Rectal smooth muscle tissue (tissue), 1 donor: ENCODE results near the gene IGF2BP3.
"Not testable (repeated sequence)": the region's sequence is repeated elsewhere in the genome, so short reads cannot be mapped to it uniquely, and the experiment has no call there.

ENCODE experiments used
- H3K27ac ChIP-seq: one replicate; pipeline ENCODE4 v1.7.0; 2013; ENCODE audit warnings: low read depth, low read length, inconsistent platforms
- H3K27me3 ChIP-seq: one replicate; pipeline ENCODE4 v1.7.0; 2013; ENCODE audit warnings: low read length; ENCODE audit not compliant: control insufficient read depth, insufficient read depth
- H3K36me3 ChIP-seq: one replicate; pipeline ENCODE4 v1.7.0; 2013; ENCODE audit warnings: low read length; ENCODE audit not compliant: control insufficient read depth, insufficient read depth
- H3K4me1 ChIP-seq: one replicate; pipeline ENCODE4 v1.7.0; 2013; ENCODE audit warnings: low read length; ENCODE audit not compliant: control insufficient read depth, insufficient read depth
- H3K4me3 ChIP-seq: one replicate; pipeline ENCODE4 v1.7.0; 2013; ENCODE audit warnings: low read length
- H3K9ac ChIP-seq: one replicate; pipeline ENCODE4 v1.7.0; 2013; ENCODE audit warnings: low read length

The IGF2BP3 gene

GRCh38 chr7:23438171-23438570 lies 32.1 kb downstream of the IGF2BP3 start:
- H3K4me3 ChIP-seq, result no peak overlapping the region
- no peaks in the 10 kb centered on the region for H3K4me1 ChIP-seq
- H3K9ac ChIP-seq, result no peak overlapping the region
- H3K27ac ChIP-seq, result no peak overlapping the region
- no peaks in the 10 kb centered on the region for H3K27me3 ChIP-seq
- no peaks in the 10 kb centered on the region for H3K36me3 ChIP-seq

GRCh38 chr7:23434147-23434917 lies 36.0 kb downstream of the IGF2BP3 start:
- Histone ChIP-seq H3K9ac (no peak overlapping the region), H3K4me3 (no peak overlapping the region), H3K4me1 (no peaks in the 10 kb centered on the region), H3K27ac (no peak overlapping the region), H3K27me3 (no peaks in the 10 kb centered on the region), H3K36me3 (no peaks in the 10 kb centered on the region)

GRCh38 chr7:23431702-23432199 lies 38.5 kb downstream of the IGF2BP3 start:
- no peak overlapping the region for H3K4me3 ChIP-seq
- no peak overlapping the region for H3K9ac ChIP-seq

GRCh38 chr7:23430893-23431259 lies 39.4 kb downstream of the IGF2BP3 start:
- Histone ChIP-seq H3K4me3 (no peak overlapping the region), H3K27me3 (no peaks in the 10 kb centered on the region), H3K9ac (no peak overlapping the region), H3K4me1 (no peaks in the 10 kb centered on the region), H3K27ac (no peak overlapping the region), H3K36me3 (no peaks in the 10 kb centered on the region)

More at GRCh38 chr7:23431702-23432199, 38.5 kb downstream of the IGF2BP3 start:
- H3K36me3 ChIP-seq, result no peaks in the 10 kb centered on the region
- no peaks in the 10 kb centered on the region for H3K27me3 ChIP-seq
- H3K4me1 ChIP-seq, result no peaks in the 10 kb centered on the region
- no peak overlapping the region for H3K27ac ChIP-seq

- Histone ChIP-seq H3K27ac (no peak overlapping the region), H3K9ac (no peak overlapping the region), H3K4me1 (no peaks in the 10 kb centered on the region), H3K4me3 (no peak overlapping the region), H3K36me3 (no peaks in the 10 kb centered on the region), H3K27me3 (no peaks in the 10 kb centered on the region)
Measured at GRCh38 chr7:23426876-23427275, 43.4 kb downstream of the IGF2BP3 start.

- Histone ChIP-seq H3K9ac (no peak overlapping the region), H3K4me1 (no peaks in the 10 kb centered on the region), H3K27ac (no peak overlapping the region), H3K27me3 (no peaks in the 10 kb centered on the region), H3K36me3 (no peaks in the 10 kb centered on the region), H3K4me3 (no peak overlapping the region)
Measured at GRCh38 chr7:23422909-23423308, 47.4 kb downstream of the IGF2BP3 start.

- H3K27ac ChIP-seq, result no peak overlapping the region
- no peak overlapping the region for H3K9ac ChIP-seq
- H3K36me3 ChIP-seq, result no peaks in the 10 kb centered on the region
- H3K27me3 ChIP-seq, result no peaks in the 10 kb centered on the region
- H3K4me1 ChIP-seq, result no peaks in the 10 kb centered on the region
- H3K4me3 ChIP-seq, result no peak overlapping the region
Measured at GRCh38 chr7:23422384-23422783, 47.9 kb downstream of the IGF2BP3 start.

- no peak overlapping the region for H3K27ac ChIP-seq
- no peaks in the 10 kb centered on the region for H3K27me3 ChIP-seq
- no peak overlapping the region for H3K9ac ChIP-seq
- no peaks in the 10 kb centered on the region for H3K36me3 ChIP-seq
- H3K4me1 ChIP-seq, result no peaks in the 10 kb centered on the region
- H3K4me3 ChIP-seq, result no peak overlapping the region
Measured at GRCh38 chr7:23419845-23420244, 50.4 kb downstream of the IGF2BP3 start.

GRCh38 chr7:23419160-23419559 lies 51.1 kb downstream of the IGF2BP3 start:
- no peak overlapping the region for H3K27ac ChIP-seq
- H3K4me1 ChIP-seq, result no peaks in the 10 kb centered on the region
- no peaks in the 10 kb centered on the region for H3K36me3 ChIP-seq
- H3K4me3 ChIP-seq, result no peak overlapping the region
- H3K9ac ChIP-seq, result no peak overlapping the region
- no peaks in the 10 kb centered on the region for H3K27me3 ChIP-seq

- H3K4me3 ChIP-seq, result no peak overlapping the region
- H3K27ac ChIP-seq, result no peak overlapping the region
- no peaks in the 10 kb centered on the region for H3K4me1 ChIP-seq
- H3K27me3 ChIP-seq, result no peaks in the 10 kb centered on the region
- no peaks in the 10 kb centered on the region for H3K36me3 ChIP-seq
- no peak overlapping the region for H3K9ac ChIP-seq
Measured at GRCh38 chr7:23418046-23418445, 52.2 kb downstream of the IGF2BP3 start.

GRCh38 chr7:23415198-23415597 lies 55.1 kb downstream of the IGF2BP3 start:
- no peaks in the 10 kb centered on the region for H3K36me3 ChIP-seq
- H3K4me1 ChIP-seq, result no peaks in the 10 kb centered on the region
- no peak overlapping the region for H3K9ac ChIP-seq
- no peak overlapping the region for H3K27ac ChIP-seq
- no peak overlapping the region for H3K4me3 ChIP-seq
- H3K27me3 ChIP-seq, result no peaks in the 10 kb centered on the region

GRCh38 chr7:23410446-23411183 lies 59.7 kb downstream of the IGF2BP3 start:
- H3K27ac ChIP-seq, result no peak overlapping the region
- no peaks in the 10 kb centered on the region for H3K36me3 ChIP-seq
- H3K4me3 ChIP-seq, result no peak overlapping the region
- H3K4me1 ChIP-seq, result no peaks in the 10 kb centered on the region
- H3K9ac ChIP-seq, result no peak overlapping the region
- H3K27me3 ChIP-seq, result no peaks in the 10 kb centered on the region

- H3K27ac ChIP-seq, H3K4me3 ChIP-seq, H3K4me1 ChIP-seq: not testable (repeated sequence)
Measured at GRCh38 chr7:23406564-23406963, 63.7 kb downstream of the IGF2BP3 start.

More at GRCh38 chr7:23406564-23406963, 63.7 kb downstream of the IGF2BP3 start:
- H3K36me3 ChIP-seq, H3K27me3 ChIP-seq, H3K9ac ChIP-seq: not testable (repeated sequence)
